Smooth muscle cell (in vitro differentiated cells): ENCODE data around the gene MIB2. TPM values are rescaled to one million over a fixed set of nuclear protein-coding genes. Genes with fewer than 3 reads are reported as not detected.
"Not testable (repeated sequence)": the region's sequence is repeated elsewhere in the genome, so short reads cannot be mapped to it uniquely, and the experiment has no call there.

ENCODE experiments used
- DNase-seq: peaks from one replicate; lab custom pipeline; 2025; ENCODE audit not compliant: unreplicated experiment; lab: John Stamatoyannopoulos, UW
- H2AFZ ChIP-seq: fragments of 200-600 bp; sonication (generic); 2 replicates; pipeline ENCODE4 v1.6.0; 2016; ENCODE audit warnings: antibody characterized with exemption, low read depth, mild to moderate bottlenecking
- H3F3A ChIP-seq: fragments of 200-600 bp; sonication (generic); 2 replicates; pipeline ENCODE4 v1.6.0; 2017; ENCODE audit warnings: antibody characterized with exemption, low read depth
- H3K27ac ChIP-seq: fragments of 200-600 bp; sonication (generic); 2 replicates; pipeline ENCODE4 v1.5.1; 2016; ENCODE audit warnings: low read depth, mild to moderate bottlenecking
- H3K27me3 ChIP-seq: fragments of 200-600 bp; sonication (generic); 2 replicates; pipeline ENCODE4 v1.6.1; 2016; ENCODE audit warnings: low read depth, mild to moderate bottlenecking
- H3K36me3 ChIP-seq: fragments of 200-600 bp; sonication (generic); 2 replicates; pipeline ENCODE4 v1.5.1; 2016; ENCODE audit warnings: low read depth
- H3K4me1 ChIP-seq: fragments of 200-600 bp; sonication (generic); 2 replicates; pipeline ENCODE4 v1.5.1; 2016; ENCODE audit warnings: low read depth
- H3K4me2 ChIP-seq: fragments of 200-600 bp; sonication (generic); 2 replicates; pipeline ENCODE4 v1.6.0; 2016; ENCODE audit warnings: mild to moderate bottlenecking
- H3K4me3 ChIP-seq: fragments of 200-600 bp; sonication (generic); 2 replicates; pipeline ENCODE4 v1.5.1; 2016; ENCODE audit warnings: mild to moderate bottlenecking
- H3K79me2 ChIP-seq: fragments of 200-600 bp; sonication (generic); 2 replicates; pipeline ENCODE4 v1.6.0; 2016; ENCODE audit warnings: low read depth, mild to moderate bottlenecking
- H3K9ac ChIP-seq: fragments of 200-600 bp; sonication (generic); 2 replicates; pipeline ENCODE4 v1.6.0; 2016; ENCODE audit warnings: low read depth
- H3K9me3 ChIP-seq: fragments of 200-600 bp; sonication (generic); replicated peaks from 2 replicates; pipeline ENCODE4 v1.5.1; 2016; ENCODE audit warnings: low read depth
- H4K20me1 ChIP-seq: fragments of 200-600 bp; sonication (generic); 2 replicates; pipeline ENCODE4 v1.6.0; 2016; ENCODE audit warnings: low read depth
- WGBS: methylation state at CpG from one replicate; pipeline ENCODE4 v1.1.7; 2016; ENCODE audit warnings: low lambda C conversion rate; 5-methylcytosine and 5-hydroxymethylcytosine counted together
- polyA plus RNA-seq: library from polyadenylated mRNA; unstranded; fragments of >200 nt; fragmentation: Nextera tagmentation; extraction: Ambion mirVana; gene quantifications from 2 replicates; pipeline ENCODE4 v1.2.1, GENCODE V29; 2016
- total RNA-seq: library from RNA; depleted of rRNA; stranded (reverse); fragments of >200 nt; gene quantifications from 2 replicates; pipeline ENCODE4 v1.2.3, GENCODE V29; 2014
- TF ChIP-seq, protein P1 (sequence below): fragments of 200-600 bp; sonication (generic); IDR thresholded peaks from 2 replicates; pipeline ENCODE4 v1.5.1; 2017; ENCODE audit warnings: borderline replicate concordance, mild to moderate bottlenecking, antibody characterized with exemption; ENCODE audit not compliant: insufficient read depth, poor library complexity, severe bottlenecking

MIB2 gene
- total and polyA plus RNA-seq, 2 experiments from 2014 or later: 42.7 to 61.2 TPM

DNA sequence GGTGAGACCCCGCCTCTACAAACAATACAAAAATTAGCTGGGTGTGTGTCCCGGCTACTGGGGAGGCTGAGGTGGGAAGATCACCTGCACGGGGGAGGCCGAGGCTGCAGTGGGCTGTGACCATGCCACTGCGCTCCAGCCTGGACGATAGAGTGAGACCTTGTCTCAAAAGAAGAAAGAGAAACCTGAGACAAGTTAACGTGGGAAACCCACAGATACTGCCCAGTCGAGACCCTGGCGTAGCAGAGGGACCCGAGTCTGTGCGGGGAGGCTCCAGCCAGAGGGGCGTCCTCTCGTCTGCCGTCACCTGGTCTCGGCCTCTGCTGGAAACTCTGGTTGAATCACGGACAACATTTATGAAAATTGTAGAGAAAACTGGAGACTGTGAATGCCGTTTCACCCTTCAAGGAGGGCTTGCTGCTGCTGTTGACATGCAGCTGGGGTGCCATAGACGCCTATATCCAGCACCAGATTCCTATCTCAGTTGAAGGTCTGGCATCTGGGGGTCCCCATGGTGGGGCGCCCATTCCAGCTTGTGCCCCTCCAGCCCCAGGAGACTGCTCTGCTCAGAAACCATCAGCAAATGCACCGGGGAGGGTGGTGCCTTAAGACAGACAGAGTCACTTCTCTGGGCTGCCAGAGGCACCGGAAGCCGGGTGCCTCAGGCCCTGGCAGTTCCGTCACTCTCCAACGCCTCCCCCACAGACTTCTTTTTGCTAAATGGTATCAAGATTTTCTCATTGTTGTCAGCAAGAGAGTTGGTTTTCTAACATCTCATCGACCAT, 57.1 kb downstream of the MIB2 start:
- no peaks in the 10 kb centered on the region for H3K36me3 ChIP-seq
- no peak overlapping the region for H3K4me3 ChIP-seq
- no peaks in the 10 kb centered on the region for H3K79me2 ChIP-seq
- H3K4me1 ChIP-seq: no peaks in the 10 kb centered on the region
- H2AFZ ChIP-seq: no peak overlapping the region
- no peak for DNase-seq
- 97% methylated on average over 25 of the region's 25 CpGs for WGBS
- no peak overlapping the region for H3K27ac ChIP-seq
- H3K9me3 ChIP-seq: no peaks in the 10 kb centered on the region
- TF ChIP-seq, protein P1, sequence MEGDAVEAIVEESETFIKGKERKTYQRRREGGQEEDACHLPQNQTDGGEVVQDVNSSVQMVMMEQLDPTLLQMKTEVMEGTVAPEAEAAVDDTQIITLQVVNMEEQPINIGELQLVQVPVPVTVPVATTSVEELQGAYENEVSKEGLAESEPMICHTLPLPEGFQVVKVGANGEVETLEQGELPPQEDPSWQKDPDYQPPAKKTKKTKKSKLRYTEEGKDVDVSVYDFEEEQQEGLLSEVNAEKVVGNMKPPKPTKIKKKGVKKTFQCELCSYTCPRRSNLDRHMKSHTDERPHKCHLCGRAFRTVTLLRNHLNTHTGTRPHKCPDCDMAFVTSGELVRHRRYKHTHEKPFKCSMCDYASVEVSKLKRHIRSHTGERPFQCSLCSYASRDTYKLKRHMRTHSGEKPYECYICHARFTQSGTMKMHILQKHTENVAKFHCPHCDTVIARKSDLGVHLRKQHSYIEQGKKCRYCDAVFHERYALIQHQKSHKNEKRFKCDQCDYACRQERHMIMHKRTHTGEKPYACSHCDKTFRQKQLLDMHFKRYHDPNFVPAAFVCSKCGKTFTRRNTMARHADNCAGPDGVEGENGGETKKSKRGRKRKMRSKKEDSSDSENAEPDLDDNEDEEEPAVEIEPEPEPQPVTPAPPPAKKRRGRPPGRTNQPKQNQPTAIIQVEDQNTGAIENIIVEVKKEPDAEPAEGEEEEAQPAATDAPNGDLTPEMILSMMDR: no peak
- H3K27me3 ChIP-seq: no peaks in the 10 kb centered on the region
- no peak overlapping the region for H3K9ac ChIP-seq
- H4K20me1 ChIP-seq: no peaks in the 10 kb centered on the region
- no peak overlapping the region for H3K4me2 ChIP-seq
- no peaks in the 10 kb centered on the region for H3F3A ChIP-seq

DNA sequence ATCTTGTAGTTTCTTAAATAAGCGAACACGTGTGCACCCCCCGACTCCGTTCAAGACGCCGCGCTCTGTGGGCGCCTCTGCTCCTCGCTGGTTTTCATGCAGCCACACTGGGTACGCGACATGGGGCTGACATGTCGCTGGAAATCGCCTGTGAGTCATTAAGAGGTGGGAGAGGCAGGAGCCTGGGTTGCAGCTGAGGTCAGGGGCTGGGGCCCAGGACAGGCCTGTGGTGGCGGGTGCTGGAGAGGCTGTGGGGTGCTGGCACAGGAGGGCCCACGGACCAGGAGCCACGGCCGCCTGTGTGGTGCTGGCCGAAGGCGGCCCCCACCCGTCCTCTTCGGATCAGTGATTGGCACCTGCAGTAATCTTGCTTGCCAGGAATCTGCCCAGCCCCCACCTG, 59.5 kb downstream of the MIB2 start:
- not testable (repeated sequence) for H3K4me3 ChIP-seq

DNA sequence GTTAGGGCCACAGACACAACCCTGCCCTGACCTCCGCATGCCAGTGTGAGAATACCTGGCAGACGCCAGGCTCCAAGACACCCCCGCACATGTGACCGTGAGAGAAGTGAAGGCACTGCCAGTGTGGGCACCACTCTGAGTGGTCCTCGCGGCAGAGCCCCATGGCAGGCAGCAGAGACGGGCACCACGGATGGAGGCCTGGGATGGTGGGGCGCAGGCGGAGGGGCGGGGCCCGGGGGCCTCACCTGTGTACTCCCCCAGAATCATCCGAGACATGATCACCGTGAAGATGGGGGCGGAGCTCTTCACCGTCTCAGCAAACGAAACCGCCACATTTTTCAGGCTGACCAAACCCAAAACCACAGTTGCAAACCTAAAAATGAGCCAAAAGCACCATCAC, 59.9 kb downstream of the MIB2 start:
- H3K4me2 ChIP-seq, H3K4me3 ChIP-seq, H2AFZ ChIP-seq, H3K9ac ChIP-seq, H3K9me3 ChIP-seq, H3K27ac ChIP-seq, H3K27me3 ChIP-seq, H3F3A ChIP-seq, H3K36me3 ChIP-seq, H3K4me1 ChIP-seq, DNase-seq: not testable (repeated sequence)
- Histone ChIP-seq H3K79me2 (peaks cover 26% of the 10 kb centered on the region), H4K20me1 (peaks cover 26% of the 10 kb centered on the region)
- 97% methylated on average over 6 of the region's 18 CpGs for WGBS

More for the DNA sequence above, 59.5 kb downstream of the MIB2 start:
- H3K27ac ChIP-seq, H3K36me3 ChIP-seq, H3K4me2 ChIP-seq, H3F3A ChIP-seq, H3K9me3 ChIP-seq, H3K27me3 ChIP-seq, DNase-seq, H3K4me1 ChIP-seq, H2AFZ ChIP-seq, H3K9ac ChIP-seq: not testable (repeated sequence)
- H4K20me1 ChIP-seq: peaks cover 22% of the 10 kb centered on the region
- 90% methylated on average over 13 of the region's 21 CpGs for WGBS
- H3K79me2 ChIP-seq: peaks cover 22% of the 10 kb centered on the region

DNA sequence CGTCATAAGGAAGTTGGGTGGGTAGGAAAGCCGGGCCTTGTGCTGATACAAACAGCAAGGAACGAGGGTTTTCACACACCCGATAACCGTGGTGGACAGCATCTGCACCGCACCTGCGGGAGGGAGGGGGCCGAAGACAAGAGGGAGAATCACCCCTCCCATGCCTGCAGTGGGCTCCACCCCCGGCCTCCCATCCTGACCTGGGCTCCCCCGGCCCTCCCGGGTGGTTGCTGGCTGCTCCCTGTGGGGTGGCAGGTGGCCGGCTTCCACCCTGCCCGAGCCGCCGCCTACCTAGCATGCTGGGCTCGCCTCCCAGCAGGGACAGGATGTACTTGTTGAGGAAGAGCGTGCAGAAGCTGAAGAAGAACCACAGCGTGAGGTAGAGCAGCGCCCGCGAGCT, 60.8 kb downstream of the MIB2 start:
- H3K27me3 ChIP-seq, H3F3A ChIP-seq, H2AFZ ChIP-seq, H3K9me3 ChIP-seq, H3K36me3 ChIP-seq, H3K4me3 ChIP-seq, H3K4me2 ChIP-seq, H3K27ac ChIP-seq, H3K9ac ChIP-seq, H3K4me1 ChIP-seq, DNase-seq: not testable (repeated sequence)
- Histone ChIP-seq H4K20me1 (peaks cover 34% of the 10 kb centered on the region), H3K79me2 (peaks cover 34% of the 10 kb centered on the region)
- no CpG with 5 or more reads among the region's 21 CpGs for WGBS

DNA sequence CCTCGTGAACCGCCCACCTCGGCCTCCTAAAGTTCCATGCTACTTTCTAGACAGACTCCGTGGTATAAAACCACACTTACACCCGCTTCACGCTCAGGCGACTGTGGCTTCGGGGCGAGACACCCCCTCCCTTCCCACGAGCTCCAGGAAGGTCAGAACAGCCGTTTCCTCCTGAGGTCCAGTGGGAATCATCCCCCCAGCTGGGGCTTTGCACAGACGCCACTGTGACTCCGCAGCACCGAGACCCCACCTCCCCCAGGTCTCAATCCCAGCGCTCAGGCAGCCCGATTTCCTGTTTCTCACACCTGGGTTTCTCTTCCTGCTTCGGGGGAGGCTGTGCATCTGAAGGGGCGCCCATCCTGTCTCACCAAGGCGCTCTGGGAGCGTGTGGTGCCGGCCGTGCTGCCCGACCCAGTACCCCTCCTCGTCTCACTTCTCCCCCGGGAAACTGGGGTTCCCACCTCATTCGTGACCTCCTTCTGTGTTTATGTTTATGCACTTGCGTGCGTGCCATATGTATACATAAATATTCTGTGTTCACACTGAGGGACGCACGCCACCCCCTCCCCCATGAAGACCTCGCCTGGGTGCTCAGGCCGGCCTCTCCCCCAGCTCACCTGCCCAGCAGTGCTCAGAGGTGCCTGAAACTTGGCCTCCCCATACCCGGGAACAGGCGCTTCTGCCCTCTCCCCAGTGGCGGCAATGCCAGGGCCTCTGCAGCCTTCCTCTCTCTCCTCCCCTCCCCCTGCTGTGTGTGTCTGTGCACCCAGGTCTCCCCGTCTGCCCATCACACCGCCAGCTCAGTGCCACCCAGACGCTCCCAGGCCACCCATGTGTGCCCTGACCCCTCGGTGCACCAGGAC, 62.6 kb downstream of the MIB2 start:
- H3K4me1 ChIP-seq: no peaks in the 10 kb centered on the region
- H3K9ac ChIP-seq: no peak overlapping the region
- H4K20me1 ChIP-seq: peaks cover 50% of the 10 kb centered on the region
- H2AFZ ChIP-seq: no peak overlapping the region
- no peaks in the 10 kb centered on the region for H3K36me3 ChIP-seq
- H3K4me3 ChIP-seq: no peak overlapping the region
- no peak for DNase-seq
- H3K9me3 ChIP-seq: no peaks in the 10 kb centered on the region
- peaks cover 49% of the 10 kb centered on the region for H3K79me2 ChIP-seq
- TF ChIP-seq, protein P1: no peak
- no peak overlapping the region for H3K4me2 ChIP-seq
- WGBS: 97% methylated on average over 36 of the region's 39 CpGs
- no peaks in the 10 kb centered on the region for H3F3A ChIP-seq
- no peak overlapping the region for H3K27ac ChIP-seq
- H3K27me3 ChIP-seq: no peaks in the 10 kb centered on the region
